Measurements from ENCODE around the gene PPP3CA.

- TF ChIP-seq CTCF (IDR thresholded peaks at IDR 0.05; ENCODE audit: low read length) (no peak), EZH2 (IDR thresholded peaks at IDR 0.05; ENCODE audit: borderline replicate concordance, low read length) (no peak)
Measured at GRCh38 chr4:101191302-101192098, 155.8 kb downstream of the PPP3CA start.
